Stimulated activated CD8-positive, alpha-beta memory T cell treated with anti-CD3 and anti-CD28 coated beads, Interleukin-2, amount 100 ng/mL, for 1 hour (primary cell): ENCODE results near the gene SLC28A1.
"Not testable (repeated sequence)": the region's sequence is repeated elsewhere in the genome, so short reads cannot be mapped to it uniquely, and the experiment has no call there.

Experiments used
- DNase-seq, 2 donors: peaks; one replicate each; pipeline ENCODE4 v3.0.0-alpha.2; 2020; ENCODE audit warnings: low read depth in 2 of 2

The SLC28A1 gene

DNA sequence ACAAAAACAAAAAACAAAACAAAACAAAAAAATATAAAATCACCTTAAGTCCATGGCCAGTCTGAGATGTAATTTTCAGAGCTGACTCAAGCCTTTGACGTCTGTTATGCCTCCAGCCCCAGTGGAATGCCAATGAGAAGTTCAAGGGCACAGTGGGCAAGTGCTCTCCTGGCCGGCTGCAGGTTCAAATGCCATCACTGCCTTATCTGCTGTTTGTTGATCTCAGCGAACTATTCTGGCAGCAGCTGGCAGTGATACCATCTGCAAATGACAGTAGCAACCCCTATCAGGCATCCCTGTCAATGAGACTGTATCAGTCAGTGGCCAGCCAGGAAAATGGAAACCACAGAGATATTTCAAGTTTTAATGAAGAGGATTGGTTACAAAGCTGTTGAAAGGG is 86.4 kb downstream of the SLC28A1 start:
- no peak for DNase-seq

DNA sequence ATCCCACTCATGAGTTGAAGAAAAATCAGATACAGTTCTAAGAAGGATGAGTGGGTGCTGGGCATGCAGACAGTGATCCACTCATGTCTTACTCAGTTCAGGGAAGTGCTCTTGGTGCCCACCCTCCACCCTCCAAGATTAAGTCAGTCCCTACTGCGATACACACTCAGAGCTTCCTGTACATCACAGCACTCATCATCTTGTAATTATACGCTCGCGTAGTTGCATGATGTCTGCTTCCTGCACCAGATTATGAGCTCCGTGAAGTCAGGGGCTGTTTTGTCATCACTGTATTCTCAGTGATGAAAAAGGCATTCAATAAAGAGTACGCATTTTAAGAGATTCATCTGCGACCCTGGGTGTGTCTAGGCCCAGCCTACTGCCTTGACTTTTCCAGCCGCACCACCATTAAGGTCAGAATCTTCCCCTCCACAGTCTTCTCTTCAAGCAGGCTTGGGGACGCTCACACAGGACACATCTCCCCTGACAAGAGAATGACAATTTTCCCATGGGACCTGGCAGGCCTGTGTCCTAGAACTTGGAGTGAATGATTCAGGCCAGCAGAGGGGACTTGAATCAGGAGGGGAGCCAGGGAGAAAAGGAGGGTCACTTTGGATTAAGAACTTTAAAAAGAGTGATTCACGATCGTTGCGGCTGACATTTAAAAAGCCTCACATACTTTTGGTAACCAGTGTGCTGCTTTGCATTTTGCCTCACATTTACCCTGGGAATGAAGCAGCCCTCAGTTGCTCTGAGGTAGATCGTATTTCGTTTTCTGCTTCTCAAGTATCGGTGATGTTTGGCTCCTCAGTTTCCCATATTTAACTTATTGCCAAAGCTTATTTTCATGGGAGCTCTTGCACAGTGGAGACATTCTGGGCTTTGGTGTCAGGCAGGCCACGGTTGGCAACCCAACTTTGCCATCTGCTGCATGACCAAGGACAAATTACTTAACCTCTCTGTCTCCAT is 89.3 kb downstream of the SLC28A1 start:
- DNase-seq, result no peak

DNA sequence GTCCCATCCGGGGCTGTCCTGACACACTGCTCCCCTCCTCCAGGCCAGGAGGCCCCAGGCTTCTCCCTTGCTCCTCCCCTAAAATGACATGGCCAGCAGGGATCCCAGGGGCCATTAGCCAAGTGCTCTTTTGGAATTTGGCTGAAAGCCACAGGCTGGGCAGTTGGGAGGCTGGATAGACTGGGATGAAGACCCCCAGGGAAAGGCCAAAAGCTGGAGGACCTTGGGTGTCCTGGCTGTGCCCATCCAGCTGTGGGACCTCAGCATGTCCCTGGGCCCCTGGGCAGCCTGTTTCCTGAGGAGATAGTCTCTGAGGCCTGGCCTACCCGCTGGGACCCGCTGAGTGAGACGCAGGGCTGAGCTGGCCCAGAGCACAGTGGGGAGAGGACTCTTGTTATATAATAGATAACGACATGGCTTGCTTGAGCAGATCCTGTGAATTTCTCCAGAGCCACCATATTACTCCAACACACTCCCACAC is 91.4 kb downstream of the SLC28A1 start:
- DNase-seq, result no peak

DNA sequence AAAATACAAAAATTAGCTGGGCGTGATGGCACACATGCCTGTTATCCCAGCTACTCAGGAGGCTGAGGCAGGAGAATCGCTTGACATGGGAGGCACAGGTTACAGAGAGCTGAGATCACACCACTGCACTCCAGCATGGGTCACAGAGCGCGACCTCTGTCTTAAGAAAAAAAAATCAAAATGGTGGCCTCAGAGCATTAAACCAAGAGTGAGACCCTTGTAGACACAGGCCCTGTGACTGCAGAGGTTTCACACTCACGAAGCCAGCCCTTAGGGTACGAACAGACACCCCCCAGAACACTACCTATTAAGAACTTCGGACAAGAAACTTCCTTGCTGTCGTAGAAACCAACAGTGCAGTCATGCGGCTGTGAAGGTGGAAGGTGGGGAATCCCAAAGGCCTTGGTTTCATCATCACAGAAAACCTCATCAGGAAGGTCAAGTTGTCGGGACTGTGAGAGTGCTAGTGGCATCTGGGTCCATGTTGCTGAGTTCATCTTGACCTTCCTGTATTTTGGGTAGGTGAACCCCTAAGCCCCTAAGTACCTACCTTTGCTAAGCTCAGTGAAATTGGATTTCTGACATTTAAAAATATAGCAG is 92.4 kb downstream of the SLC28A1 start:
- DNase-seq, result no peak

DNA sequence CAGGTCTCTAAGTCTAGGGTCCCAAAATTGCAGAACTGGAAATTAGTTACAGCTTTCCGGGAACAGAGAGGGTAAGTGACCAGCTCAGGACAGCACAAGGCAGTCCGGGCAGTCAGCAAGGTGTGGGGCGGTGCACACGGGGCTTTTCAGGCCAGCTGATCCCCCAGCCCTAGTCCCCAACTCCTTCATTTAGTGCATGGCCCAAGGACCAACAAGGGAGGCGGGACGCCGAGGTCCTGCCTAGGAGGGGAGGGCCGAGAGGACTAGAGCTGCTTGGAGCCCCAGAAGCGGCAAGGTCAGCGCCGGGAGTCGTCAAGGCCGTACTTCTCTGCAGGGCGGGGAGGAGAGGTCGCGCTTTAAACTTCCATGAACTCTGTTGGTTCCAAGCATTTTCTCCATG is 95.2 kb downstream of the SLC28A1 start:
- no peak for DNase-seq

DNA sequence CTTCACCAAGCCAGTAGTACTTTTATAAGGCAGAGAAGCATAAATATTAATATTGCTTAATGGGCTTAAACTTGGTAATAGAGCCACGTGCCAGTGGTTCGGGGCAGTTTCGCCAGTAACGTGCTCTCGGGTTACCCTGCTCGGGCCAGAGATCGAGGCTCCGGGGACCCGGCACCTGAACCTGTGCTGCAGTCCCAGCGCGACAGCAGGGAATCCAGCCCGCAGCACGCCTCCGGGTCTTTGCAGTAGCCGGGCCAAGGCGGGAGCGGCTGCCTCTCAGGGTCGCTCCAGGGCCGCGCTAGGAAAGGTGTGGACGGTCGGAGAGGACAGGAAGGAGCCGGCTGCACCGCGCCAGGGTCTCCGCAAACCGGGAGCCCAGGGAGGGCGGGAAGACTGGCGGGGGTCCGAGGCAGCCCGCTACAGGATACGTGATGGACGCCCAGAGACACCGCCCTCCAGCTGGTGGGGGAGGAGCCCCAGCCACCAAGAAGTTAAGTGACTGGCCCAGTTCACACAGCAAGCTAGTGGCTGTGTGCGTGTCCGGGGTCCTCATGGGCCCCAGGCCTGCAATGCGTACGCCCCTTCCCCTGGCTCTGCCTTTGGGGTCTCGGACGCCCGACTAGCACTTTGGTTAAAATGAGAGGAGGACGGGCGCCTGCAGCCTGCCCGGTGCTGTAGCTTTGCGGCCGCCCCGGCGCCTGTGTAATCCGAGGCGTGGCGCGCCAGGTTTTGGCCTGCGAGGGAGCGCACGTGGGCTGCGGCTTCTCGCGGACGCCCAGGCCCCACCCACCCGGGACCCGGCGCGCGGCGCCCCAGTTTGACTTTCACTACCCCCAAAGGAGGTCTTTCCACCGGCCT is 96.0 kb downstream of the SLC28A1 start:
- DNase-seq, result peak; percentile 73 to 79

DNA sequence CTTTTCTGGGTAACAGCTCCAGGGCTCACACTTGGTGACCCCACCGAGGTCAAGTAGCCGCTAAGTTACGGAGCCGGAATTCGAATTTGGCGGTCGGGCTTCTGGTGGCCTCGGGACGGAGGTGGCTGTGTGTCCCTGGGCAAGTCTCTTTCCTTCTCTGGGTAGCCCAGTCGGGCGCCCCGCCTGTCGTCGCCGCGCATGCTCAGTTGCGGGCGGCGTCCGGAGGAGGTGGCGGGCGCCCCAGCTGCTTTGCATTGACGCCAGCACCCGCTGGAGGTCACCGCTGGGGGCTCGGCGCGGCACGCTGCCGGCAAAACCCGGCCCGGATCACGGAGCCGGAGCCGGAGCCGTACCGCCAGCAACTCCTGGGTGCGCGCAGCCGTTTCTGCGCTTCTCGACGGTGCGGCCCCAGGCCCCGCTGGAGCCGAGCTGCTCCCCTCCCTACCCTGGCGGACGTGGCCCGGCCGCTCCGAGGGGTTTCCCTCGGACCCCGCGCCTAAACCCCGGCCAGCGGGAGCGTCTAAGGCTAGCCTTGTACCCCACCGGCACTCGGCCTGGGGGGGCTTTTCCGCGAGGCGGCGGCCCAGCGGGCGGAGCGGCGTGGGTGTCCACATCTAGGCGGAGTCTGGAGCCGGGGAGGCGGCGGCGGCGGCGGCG is 96.7 kb downstream of the SLC28A1 start:
- DNase-seq, result peak; percentile 92 to 94

DNA sequence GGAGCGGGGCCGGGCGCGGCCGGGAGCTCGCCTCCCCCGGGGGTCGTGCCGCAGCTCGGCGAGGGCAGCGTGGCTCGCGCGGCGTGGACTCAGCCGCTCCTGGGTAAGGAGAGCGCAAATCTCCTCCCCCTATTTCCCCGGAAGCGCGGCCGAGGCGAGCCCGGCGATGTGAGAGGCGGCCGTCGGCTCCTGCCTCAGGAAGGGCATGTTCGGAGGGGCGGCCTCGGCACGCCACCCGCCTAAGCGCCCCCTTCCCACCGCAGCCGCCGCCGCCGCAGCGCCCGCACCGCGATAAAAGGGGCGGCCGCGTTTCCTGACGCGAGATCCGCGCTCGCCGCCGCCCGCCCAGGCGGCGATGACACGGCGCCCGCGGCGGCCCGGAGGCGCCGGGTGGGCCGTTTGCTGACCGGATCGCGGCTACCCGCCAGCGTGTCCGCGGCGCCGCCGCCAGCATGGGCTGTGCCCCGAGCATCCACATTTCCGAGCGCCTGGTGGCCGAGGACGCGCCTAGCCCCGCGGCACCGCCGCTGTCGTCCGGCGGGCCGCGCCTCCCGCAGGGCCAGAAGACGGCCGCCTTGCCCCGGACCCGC is 97.3 kb downstream of the SLC28A1 start, which contains the start of gene PDE8A:
Gene PDE8A (plus strand): TSS at position 146 of the 590 bp plus-strand sequence. CDS start 307 bp downstream, at position 453.
- DNase-seq, result peak; percentile 16 to 30

DNA sequence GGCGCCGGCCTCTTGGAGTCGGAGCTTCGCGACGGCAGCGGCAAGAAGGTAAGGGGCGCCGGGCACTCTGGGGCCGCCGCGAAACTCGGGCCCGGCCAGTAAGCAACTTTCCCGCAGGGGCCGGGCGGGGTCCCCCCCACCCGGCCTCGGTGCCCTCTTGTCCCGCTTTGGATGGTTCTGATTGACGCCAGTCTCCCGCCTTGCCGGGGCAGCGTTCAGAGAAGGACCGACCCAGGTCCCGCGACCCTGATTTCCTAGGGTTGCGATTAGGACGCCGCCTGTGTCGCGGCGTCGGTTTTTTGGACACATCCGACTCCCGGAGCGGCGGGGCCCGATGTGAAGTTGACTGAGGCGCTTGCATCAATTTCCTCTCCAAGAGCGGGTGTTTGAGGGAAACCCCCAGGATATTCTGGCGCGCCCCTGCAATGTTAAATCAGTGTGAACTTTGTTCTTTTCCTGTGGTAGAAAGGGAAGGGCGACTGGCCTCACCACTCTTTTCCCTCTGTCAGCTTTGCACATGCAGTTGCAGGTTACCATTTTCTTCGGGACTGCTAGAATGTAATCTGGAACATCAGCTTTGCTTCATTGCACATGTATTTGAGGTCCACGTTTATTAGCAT is 97.9 kb downstream of the SLC28A1 start:
- peak in 1 of 2 donors; percentile 24 for DNase-seq

DNA sequence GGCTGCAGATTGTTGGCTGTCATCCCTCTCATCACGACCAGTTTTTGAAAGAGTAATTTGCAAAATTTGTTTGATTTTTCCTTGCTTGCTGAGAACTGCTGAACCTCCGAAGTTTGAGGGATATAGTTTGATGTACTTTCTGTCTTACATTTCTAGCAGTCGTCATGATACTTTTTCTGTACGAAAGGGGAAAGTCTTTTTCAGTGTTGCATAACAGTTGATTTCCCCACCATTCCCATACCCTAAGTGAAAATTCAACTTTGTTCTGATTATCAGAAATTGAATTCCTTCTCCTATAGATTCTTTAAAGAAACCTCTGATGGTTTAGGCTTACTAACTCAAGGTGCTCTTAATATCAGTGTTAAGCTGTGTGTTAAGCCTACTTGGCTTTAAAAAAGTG is 98.8 kb downstream of the SLC28A1 start:
- no peak for DNase-seq

DNA sequence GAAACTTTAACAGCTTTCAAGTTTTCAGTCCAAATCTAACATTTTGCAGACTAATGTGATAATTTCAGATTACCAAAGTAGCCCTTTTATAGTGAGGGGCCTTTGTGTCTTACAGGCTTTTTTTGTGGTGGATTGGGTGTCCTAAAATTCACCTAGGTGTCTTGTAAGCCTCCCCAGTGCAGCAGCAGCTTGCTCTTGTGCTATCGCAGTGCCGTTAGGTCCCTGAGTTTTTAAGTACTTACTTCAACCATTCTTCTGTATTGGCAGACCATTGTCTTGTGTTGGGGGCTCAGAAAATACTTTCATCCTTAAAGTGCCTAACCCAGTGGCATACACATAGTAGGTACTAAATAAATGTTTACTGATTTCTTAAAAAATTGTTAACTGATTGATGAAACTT is 99.2 kb downstream of the SLC28A1 start:
- DNase-seq, result no peak

DNA sequence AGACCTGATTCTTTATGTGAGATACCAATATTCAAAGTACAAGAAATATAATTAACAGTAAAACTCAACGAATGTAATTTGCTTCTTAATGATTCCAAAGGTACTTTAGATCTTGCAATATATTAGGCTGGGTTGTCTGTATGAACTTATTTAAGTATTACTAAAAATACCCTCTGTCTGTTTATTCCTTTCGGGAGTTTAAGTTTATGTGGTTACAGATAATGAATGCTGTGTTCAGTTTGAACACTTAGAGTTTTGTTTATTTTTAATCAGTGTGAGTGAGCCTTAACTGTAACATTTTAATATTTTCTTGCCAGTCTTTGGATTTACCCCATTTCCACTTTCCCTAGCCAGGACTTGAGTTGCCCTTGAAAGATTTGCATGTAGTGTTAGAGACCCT is 100.7 kb downstream of the SLC28A1 start:
- no peak for DNase-seq

DNA sequence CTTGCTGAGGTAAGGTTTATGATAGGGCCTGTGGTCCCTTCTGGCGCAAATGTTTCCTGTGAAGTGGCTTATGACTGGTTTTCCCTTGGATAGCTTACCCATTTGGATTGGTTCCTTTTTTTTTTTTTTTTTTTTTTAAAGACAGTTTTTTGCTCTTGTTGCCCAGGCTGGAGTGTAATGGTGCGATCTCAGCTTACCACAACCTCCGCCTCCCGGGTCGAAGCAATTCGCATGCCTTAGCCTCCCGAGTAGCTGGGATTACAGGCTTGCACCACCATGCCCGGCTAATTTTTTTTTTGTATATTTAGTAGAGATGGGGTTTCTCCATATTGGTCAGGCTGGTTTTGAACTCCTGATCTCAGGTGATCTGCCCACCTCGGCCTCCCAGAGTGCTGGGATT is 102.9 kb downstream of the SLC28A1 start:
- not testable (repeated sequence) for DNase-seq

DNA sequence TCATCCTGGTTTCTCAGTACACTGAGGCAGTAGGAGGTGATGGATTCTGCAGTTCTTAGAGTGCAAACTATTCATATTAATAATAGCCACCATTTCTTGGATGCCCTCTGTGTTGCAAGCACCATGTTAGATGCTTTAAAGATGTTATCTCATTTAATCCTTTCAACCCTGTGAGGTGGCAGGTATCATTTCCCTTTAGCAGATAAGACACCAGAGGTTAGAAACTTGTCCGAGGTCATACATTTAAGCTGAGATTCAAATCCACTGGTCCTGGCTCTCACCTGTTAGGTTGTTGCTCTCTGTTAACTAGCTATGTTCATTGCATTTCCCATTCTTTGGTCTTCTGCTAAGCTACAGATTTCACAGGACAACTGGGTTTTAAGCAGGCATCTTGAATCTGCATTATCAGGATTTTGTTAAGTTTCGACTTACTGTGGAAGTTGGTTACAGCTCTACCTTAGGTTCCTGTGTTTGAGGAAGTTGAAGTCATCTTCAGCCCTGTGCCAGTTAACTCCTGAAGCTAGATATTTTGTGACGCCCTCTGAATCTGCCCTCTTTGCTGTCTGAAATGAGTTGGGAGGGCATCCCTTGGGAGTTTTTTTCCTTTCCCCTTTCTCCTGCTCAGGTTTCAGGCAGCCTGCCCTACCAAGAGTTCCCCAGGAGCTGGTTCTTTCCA is 103.6 kb downstream of the SLC28A1 start:
- no peak for DNase-seq

DNA sequence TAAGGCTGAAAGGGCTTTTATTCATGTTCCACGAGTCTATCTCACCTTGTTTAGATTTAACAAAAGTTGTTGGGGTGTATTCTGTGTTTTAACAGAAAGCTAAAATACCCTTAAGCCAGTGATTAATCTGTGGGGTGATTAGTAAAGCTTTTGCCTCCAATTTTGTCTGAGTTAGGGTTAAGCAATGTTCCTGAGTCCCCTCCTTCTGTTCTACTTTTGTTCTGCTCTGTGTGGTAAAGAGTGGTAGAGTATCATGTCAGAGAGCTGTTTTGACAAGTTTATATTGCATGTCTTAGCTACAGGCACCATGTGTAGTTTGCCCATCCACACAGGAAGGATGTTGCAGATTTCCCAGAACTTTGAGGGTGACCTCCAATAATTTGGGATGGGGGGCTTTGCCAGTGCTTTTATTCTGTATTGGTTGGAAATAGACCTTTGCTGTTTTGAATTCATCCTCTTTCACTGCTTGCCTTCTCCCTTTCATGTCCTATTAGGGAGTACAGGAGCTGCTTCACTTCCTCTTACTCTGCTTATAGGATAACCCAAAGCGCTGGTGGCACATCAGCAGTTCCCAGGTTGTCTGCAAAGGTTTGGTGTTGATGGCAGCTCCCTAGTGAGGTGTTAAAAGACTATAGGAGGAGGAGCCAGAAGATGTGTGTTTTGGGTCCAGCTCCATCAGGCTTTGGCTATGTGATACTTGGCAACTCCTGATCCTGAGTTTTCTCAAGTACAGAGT is 104.6 kb downstream of the SLC28A1 start:
- no peak for DNase-seq

DNA sequence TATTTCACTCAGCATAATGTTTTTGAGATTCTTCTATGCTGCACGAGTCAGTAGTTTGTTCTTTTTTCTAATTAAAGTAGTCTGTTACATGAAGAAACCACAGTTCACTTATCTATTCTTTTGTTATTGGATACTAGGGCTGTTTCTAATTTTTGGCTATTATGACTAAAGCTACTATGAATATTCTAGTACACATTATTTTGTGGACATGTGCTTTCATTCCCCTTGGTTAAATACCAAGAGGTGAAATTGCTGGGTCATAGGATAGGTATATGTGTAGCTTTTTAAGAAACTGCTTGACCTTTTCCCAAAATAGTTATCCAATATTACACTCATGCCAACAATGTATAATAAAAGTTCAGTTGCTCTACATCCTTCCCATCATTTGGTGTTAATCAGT is 106.0 kb downstream of the SLC28A1 start:
- no peak for DNase-seq

DNA sequence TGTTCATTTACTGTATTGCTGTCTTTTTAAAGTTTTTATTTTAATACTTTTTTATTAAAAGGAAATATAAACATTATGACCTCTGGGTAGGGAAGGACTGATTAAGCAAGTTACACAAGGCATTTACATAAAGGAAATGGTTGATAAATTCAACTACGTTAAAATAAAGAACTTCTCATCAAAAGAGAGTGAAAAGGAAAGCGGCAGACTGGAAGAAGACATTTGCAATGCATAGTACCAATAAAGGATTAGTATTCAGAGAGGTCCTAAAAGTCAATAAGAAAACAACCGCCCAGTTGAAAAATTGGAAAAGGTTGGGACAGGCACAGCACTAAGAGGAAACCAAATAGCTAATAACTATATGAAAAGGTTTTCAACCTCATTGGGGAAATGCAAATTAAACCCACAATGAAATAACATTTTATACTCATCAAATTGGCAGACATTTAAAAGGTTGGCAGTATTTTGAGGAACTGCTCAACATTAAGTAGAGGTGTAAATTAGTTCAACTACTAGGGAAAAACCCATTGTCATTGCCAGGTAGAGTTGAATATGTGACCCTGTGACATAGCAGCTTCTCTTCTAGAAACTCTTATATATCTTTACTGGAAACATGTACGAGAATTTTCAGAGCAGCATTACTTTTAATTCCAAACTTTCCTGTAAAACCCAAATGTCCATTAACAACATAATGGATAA is 106.7 kb downstream of the SLC28A1 start:
- no peak for DNase-seq

DNA sequence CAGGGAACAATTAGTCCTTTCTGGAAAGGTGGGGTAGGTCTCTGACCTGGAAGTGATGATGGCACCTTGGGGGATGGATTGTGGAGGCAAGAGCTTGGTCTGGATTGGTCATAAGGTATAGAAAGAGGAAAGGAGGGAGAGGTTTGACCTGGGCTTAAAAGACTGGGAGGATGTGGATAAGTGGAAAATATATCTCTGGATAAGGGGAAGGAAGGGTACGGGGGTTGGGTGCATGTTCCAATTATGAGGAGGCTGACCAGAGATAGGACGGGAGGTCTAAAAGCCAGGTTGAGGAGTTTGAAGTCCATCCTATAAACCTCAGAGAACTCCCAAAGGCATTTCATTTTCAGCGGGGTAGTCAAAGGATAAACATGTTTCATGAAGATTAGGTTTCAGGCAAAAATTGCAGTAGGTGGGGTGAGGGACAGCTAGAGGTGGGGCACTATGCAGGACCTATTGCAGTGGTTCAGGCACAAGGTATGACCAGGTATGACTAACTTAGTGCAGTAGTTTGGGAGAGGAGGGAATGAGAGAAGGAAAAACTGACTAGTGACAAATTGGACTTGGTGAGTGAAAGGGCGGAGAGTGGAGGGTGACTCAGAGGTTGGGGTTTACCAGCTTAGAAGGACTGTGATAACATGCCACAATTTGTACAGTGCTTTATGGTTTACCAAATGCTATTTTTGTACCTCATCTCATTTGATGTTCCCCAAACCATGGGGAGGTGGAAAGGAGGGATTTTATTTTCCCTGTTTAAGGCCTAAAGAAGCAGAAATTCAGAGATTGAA is 107.9 kb downstream of the SLC28A1 start:
- DNase-seq, result no peak
